Psoas muscle (tissue), 8 donors: Measurements from ENCODE around the gene DYNLT3. TPM values are rescaled to one million over a fixed set of nuclear protein-coding genes. Genes with fewer than 3 reads are reported as not detected.

ENCODE experiments used
- ATAC-seq, 4 donors: fragments of 200-7000 bp; cut with Tn5 transposase; one replicate each; pipeline ENCODE4 v1.9.1; 2020; ENCODE audit warnings: moderate library complexity in 3 of 4, mild to moderate bottlenecking in 2 of 4
- DNase-seq, 2 donors: peaks; one replicate each; pipeline ENCODE4 v3.0.0-alpha.2; 2020
- H3K27ac ChIP-seq: fragments of 200-600 bp; one replicate; pipeline ENCODE4 v1.8.0; 2022
- H3K27me3 ChIP-seq, 3 donors: fragments of 200-600 bp in 1 of 3; one replicate each; pipeline versions ENCODE4 v1.6.1 to v1.8.0; 2013 to 2022; ENCODE audit warnings: low read length in 2 of 3, mild to moderate bottlenecking in 2 of 3, moderate library complexity in 1 of 3; ENCODE audit not compliant: insufficient read depth in 3 of 3
- H3K36me3 ChIP-seq, 2 donors: fragments of 200-600 bp in 1 of 2; one replicate each; pipeline versions ENCODE4 v1.6.1 to v1.8.0; 2013 to 2022; ENCODE audit warnings: low read depth in 1 of 2, mild to moderate bottlenecking in 1 of 2, moderate library complexity in 1 of 2; ENCODE audit not compliant: insufficient read depth in 1 of 2
- H3K4me1 ChIP-seq: fragments of 200-600 bp; one replicate; pipeline ENCODE4 v1.8.0; 2022
- H3K4me3 ChIP-seq: fragments of 200-600 bp; one replicate; pipeline ENCODE4 v1.8.0; 2022; ENCODE audit warnings: mild to moderate bottlenecking
- H3K9me3 ChIP-seq: fragments of 200-600 bp; one replicate; pipeline ENCODE4 v1.8.0; 2022
- WGBS, 3 donors: extraction: QIAGEN DNeasy Blood & Tissue Kit; methylation state at CpG; one replicate each; pipeline versions ENCODE4 v1.1.6 to v1.1.7; 2013; 5-methylcytosine and 5-hydroxymethylcytosine counted together
- intact Hi-C, 2 donors: fragments of 100-400 bp; cut with DNase I; formaldehyde crosslinking; loops; one replicate each; pipeline versions ENCODE4 v1.11.0 to v1.14.2; 2022
- polyA plus RNA-seq, 3 donors: library from polyadenylated mRNA; stranded (reverse); fragments of 200-250 nt; gene quantifications; one replicate each; pipeline ENCODE4 v1.2.3, GENCODE V29; 2013
- total RNA-seq, 4 donors: library from RNA; stranded (reverse); fragmentation: NEBNext Ultra II Directional in 2 of 4; extraction: Animal tissue kit (Norgen Biotek cat#: 25700) in 2 of 4; gene quantifications; one replicate each; pipeline versions ENCODE4 v1.2.1 to v1.2.4, GENCODE V29; 2021 to 2023
- TF ChIP-seq, protein P1 (sequence below): fragments of 200-600 bp; IDR thresholded peaks from one replicate; pipeline ENCODE4 v1.8.0; 2022; ENCODE audit warnings: antibody characterized with exemption
- donor health status: healthy with polysubstance abuse.
- donor health status: DM: no; HTN: no; CAD: no; lungs with moderate emphysema.
- donor health status: Bipolar disorder and iron deficiency.
- donor health status: healthy.
- donor health status: DM: yes; HTN: yes; CAD: no.
- donor health status: DM: no; HTN: no; CAD: no.
- donor health status: DM: no; HTN: no; CAD: no.
- donor health status: DM: yes; HTN: yes; CAD: no.

DYNLT3 gene
- total and polyA plus RNA-seq, 7 donors: 9.1 to 16.9 (median 12.8) TPM

DNA sequence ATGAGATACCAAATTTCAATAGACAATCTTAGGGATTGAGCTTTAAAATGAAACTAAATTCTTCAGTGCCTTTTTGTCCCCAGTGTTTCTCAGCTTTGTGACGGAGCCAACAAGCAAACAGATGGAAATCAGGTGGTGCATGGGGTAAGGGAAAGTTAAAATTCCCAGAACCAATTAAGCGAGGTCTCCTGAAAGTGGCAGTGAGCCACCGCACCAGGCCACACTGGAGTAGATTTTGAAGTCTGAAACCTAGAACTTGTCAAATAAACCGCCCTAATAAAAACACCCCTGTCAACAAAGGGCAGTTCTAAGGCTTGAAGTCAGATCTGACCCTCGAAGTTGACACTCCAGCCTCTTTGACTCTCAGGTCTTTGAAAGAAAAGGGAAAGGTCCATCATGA is 40.6 kb upstream of the DYNLT3 start:
- no peak overlapping the region for H3K4me3 ChIP-seq
- H3K36me3 ChIP-seq: no peaks in the 10 kb centered on the region
- peaks cover 0 to 15% (median 0%) of the 10 kb centered on the region in 3 donors for H3K27me3 ChIP-seq
- no peaks in the 10 kb centered on the region for H3K4me1 ChIP-seq
- TF ChIP-seq, protein P1, sequence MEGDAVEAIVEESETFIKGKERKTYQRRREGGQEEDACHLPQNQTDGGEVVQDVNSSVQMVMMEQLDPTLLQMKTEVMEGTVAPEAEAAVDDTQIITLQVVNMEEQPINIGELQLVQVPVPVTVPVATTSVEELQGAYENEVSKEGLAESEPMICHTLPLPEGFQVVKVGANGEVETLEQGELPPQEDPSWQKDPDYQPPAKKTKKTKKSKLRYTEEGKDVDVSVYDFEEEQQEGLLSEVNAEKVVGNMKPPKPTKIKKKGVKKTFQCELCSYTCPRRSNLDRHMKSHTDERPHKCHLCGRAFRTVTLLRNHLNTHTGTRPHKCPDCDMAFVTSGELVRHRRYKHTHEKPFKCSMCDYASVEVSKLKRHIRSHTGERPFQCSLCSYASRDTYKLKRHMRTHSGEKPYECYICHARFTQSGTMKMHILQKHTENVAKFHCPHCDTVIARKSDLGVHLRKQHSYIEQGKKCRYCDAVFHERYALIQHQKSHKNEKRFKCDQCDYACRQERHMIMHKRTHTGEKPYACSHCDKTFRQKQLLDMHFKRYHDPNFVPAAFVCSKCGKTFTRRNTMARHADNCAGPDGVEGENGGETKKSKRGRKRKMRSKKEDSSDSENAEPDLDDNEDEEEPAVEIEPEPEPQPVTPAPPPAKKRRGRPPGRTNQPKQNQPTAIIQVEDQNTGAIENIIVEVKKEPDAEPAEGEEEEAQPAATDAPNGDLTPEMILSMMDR: no peak
- no peaks in the 10 kb centered on the region for H3K9me3 ChIP-seq
- WGBS, 3 donors: 52 to 73% (median 65%) methylated on average over 5 of the region's 5 CpGs
- intact Hi-C loops: no loop called here
- no peak for DNase-seq
- ATAC-seq: no peak
- no peak overlapping the region for H3K27ac ChIP-seq

- intact Hi-C loops: no loop called here
Measured at GRCh38 chrX:37887347-37887746, 40.0 kb upstream of the DYNLT3 start.

GRCh38 chrX:37883196-37883595 is 35.8 kb upstream of the DYNLT3 start:
- WGBS, 3 donors: 65 to 87% (median 74%) methylated on average over 2 of the region's 2 CpGs
- TF ChIP-seq, protein P1: no peak
- DNase-seq (no peak), ATAC-seq (no peak)
- Histone ChIP-seq H3K4me1 (no peaks in the 10 kb centered on the region), H3K27me3 (peaks cover 0 to 34% (median 0%) of the 10 kb centered on the region in 3 donors), H3K4me3 (no peak overlapping the region), H3K36me3 (no peaks in the 10 kb centered on the region), H3K9me3 (no peaks in the 10 kb centered on the region), H3K27ac (no peak overlapping the region)
- intact Hi-C loops: no loop called here

More at GRCh38 chrX:37887347-37887746, 40.0 kb upstream of the DYNLT3 start:
- Histone ChIP-seq H3K4me1 (no peaks in the 10 kb centered on the region), H3K27me3 (peaks cover 0 to 19% (median 0%) of the 10 kb centered on the region in 3 donors), H3K9me3 (no peaks in the 10 kb centered on the region), H3K27ac (no peak overlapping the region), H3K4me3 (no peak overlapping the region), H3K36me3 (no peaks in the 10 kb centered on the region)
- DNase-seq (no peak), ATAC-seq (no peak)
- TF ChIP-seq, protein P1: no peak
- 47 to 88% (median 82%) methylated on average over 1 of the region's 1 CpG for WGBS, 3 donors

DNA sequence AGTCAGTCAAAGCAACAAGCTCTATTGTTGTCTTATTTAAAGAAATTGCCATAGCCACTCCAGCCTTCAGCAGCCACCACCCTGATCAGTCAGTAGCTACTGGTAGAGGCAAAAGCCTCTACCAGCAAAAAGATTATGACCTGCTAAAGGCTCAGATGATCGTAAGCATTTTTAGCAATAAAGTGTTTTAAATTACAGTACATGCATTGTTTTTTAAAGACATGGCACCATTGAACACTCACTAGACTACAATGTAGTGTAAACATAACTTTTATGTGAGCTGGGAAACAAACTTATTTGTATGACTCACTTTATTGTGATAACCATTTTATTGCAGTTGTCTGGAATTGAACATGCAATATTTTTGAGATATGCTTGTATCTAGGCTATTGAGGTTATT is 32.3 kb upstream of the DYNLT3 start:
- Histone ChIP-seq H3K27ac (no peak overlapping the region), H3K36me3 (no peaks in the 10 kb centered on the region), H3K9me3 (no peaks in the 10 kb centered on the region), H3K4me3 (no peak overlapping the region), H3K4me1 (no peaks in the 10 kb centered on the region), H3K27me3 (peaks cover 0 to 24% (median 0%) of the 10 kb centered on the region in 3 donors)
- ATAC-seq: no peak
- intact Hi-C loops: no loop called here
- DNase-seq: no peak
- TF ChIP-seq, protein P1: no peak
- 82 to 89% (median 84%) methylated on average over 1 of the region's 1 CpG for WGBS, 3 donors

DNA sequence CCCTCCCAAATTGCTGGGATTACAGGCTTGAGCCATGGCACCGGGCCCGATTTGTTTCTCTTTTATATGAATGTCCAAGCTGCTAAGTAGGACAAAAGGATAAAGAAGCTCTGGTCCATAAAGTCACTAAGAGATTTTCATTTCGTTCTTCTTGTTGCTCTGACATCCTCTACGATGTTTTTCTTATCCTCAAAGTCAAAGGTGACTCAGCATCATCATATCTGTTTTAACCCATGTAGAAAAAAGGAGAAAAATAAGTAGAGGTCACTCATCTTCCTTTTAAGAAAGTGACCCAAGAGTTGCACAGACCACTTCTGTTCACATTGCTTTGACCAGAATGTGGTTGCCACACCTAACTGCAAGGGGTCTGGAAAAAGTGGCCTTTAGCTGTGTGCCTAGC is 29.3 kb upstream of the DYNLT3 start:
- WGBS, 3 donors: 78 to 91% (median 87%) methylated on average over 3 to 4 of the region's 4 CpGs
- H3K27ac ChIP-seq: no peak overlapping the region
- DNase-seq: no peak
- no peak overlapping the region for H3K4me3 ChIP-seq
- intact Hi-C loops: no loop called here
- ATAC-seq: no peak
- H3K4me1 ChIP-seq: no peaks in the 10 kb centered on the region
- no peaks in the 10 kb centered on the region for H3K36me3 ChIP-seq
- no peaks in the 10 kb centered on the region for H3K9me3 ChIP-seq
- peaks cover 0 to 12% (median 0%) of the 10 kb centered on the region in 3 donors for H3K27me3 ChIP-seq
- TF ChIP-seq, protein P1: no peak
